ENCODE results near the gene MAML1.
"Not testable (repeated sequence)": the region's sequence is repeated elsewhere in the genome, so short reads cannot be mapped to it uniquely, and the experiment has no call there.

MAML1 gene

GRCh38 chr5:179732412-179732917 lies at the start of gene MAML1:
Gene MAML1, plus strand, starts transcription at chr5:179732822. Its CDS starts 291 bp downstream, at chr5:179733113.
- ChIA-PET POLR2A (interaction anchor here (0.6 to 1.7 kb wide), 4 partner anchors 88 to 162 kb away, joined by 3 to 10 read pairs (median 4); partner anchors contain the start of genes HNRNPH1 and SQSTM1), CTCF (interaction anchor here (1.5 kb wide), 1 partner anchor 30 kb away, joined by 11 read pairs; no protein-coding TSS in a partner anchor)
- no peak for TF ChIP-seq CTCF (IDR thresholded peaks at IDR 0.05; ENCODE audit: control extremely low read depth, extremely low read depth, low read depth, missing control alignments)
- peak; percentile 99 for DNase-seq (ENCODE audit: extremely low spot score)

GRCh38 chr5:179689212-179689611 lies 43.4 kb upstream of the MAML1 start:
- CTCF ChIA-PET, result interaction anchor here (4.0 kb wide), 1 partner anchor 10 kb away, joined by 29 read pairs; the partner anchor contains the start of gene CBY3
- DNase-seq (ENCODE audit: extremely low spot score); POLR2A ChIA-PET: not testable (repeated sequence)

- TF ChIP-seq CTCF (IDR thresholded peaks at IDR 0.05; ENCODE audit: control extremely low read depth, extremely low read depth, low read depth, missing control alignments), result no peak
- ChIA-PET POLR2A (no interaction called here), CTCF (interaction anchor here (1.3 kb wide), 1 partner anchor 16 kb away, joined by 8 read pairs; no protein-coding TSS in a partner anchor)
- DNase-seq (ENCODE audit: extremely low spot score), result no peak
These were observed 38.1 kb upstream of the MAML1 start for GRCh38 chr5:179694561-179694960.

- POLR2A ChIA-PET, result interaction anchor here (2.0 kb wide), 1 partner anchor 73 kb away, joined by 7 read pairs; the partner anchor contains the start of gene HNRNPH1
- no peak for TF ChIP-seq CTCF (IDR thresholded peaks at IDR 0.05; ENCODE audit: control extremely low read depth, extremely low read depth, low read depth, missing control alignments)
- CTCF ChIA-PET, result interaction anchor here (0.9 to 2.6 kb wide), 4 partner anchors 9 to 66 kb away, joined by 3 to 20 read pairs (median 3); partner anchors contain the start of gene CBY3
- DNase-seq (ENCODE audit: extremely low spot score), result no peak
These were observed 36.0 kb upstream of the MAML1 start for GRCh38 chr5:179696603-179697002.

GRCh38 chr5:179697108-179697507 lies 35.5 kb upstream of the MAML1 start:
- CTCF ChIA-PET, result interaction anchor here (0.9 to 2.6 kb wide), 6 partner anchors 9 to 140 kb away, joined by 3 to 20 read pairs (median 3); partner anchors contain the start of gene CBY3
- DNase-seq (ENCODE audit: extremely low spot score), result no peak
- POLR2A ChIA-PET, result interaction anchor here (0.5 to 2.0 kb wide), 2 partner anchors 15 to 74 kb away, joined by 3 to 7 read pairs; partner anchors contain the start of gene HNRNPH1
- TF ChIP-seq CTCF (IDR thresholded peaks at IDR 0.05; ENCODE audit: control extremely low read depth, extremely low read depth, low read depth, missing control alignments), result no peak

- ChIA-PET CTCF (interaction anchor here (0.9 to 2.6 kb wide), 4 partner anchors 18 to 139 kb away, joined by 3 to 20 read pairs (median 3); partner anchors contain the start of gene CBY3), POLR2A (interaction anchor here (2.0 kb wide), 1 partner anchor 74 kb away, joined by 7 read pairs; the partner anchor contains the start of gene HNRNPH1)
- not testable (repeated sequence) for DNase-seq (ENCODE audit: extremely low spot score)
These were observed 35.1 kb upstream of the MAML1 start for GRCh38 chr5:179697543-179697942.

- peak; percentile 99 for DNase-seq (ENCODE audit: extremely low spot score)
- ChIA-PET CTCF (interaction anchor here (0.9 to 2.6 kb wide), 3 partner anchors 18 to 138 kb away, joined by 3 to 20 read pairs (median 3); partner anchors contain the start of gene CBY3), POLR2A (no interaction called here)
- peak; percentile 11 for TF ChIP-seq CTCF (IDR thresholded peaks at IDR 0.05; ENCODE audit: control extremely low read depth, extremely low read depth, low read depth, missing control alignments)
These were observed 34.4 kb upstream of the MAML1 start for GRCh38 chr5:179697993-179698934.
